Left lung (tissue), 10 donors: Measurements from ENCODE around the gene CHRNB2. TPM values are rescaled to one million over a fixed set of nuclear protein-coding genes. Genes with fewer than 3 reads are reported as not detected.

Experiments used
- ATAC-seq: fragments of 200-7000 bp; cut with Tn5 transposase; one replicate; pipeline ENCODE4 v1.9.1; 2020; ENCODE audit warnings: moderate library complexity
- DNase-seq, 4 donors: peaks; one replicate each; pipeline ENCODE4 v3.0.0-alpha.2; 2013 to 2020
- H3K27ac ChIP-seq, 2 donors: fragments of 200-600 bp; sonication (generic) in 1 of 2; one replicate each; pipeline versions ENCODE4 v1.5.0 to v1.8.0; 2020 to 2021
- H3K27me3 ChIP-seq, 2 donors: fragments of 200-600 bp; sonication (generic) in 1 of 2; one replicate each; pipeline versions ENCODE4 v1.5.0 to v1.8.0; 2020 to 2021
- H3K36me3 ChIP-seq, 2 donors: fragments of 200-600 bp; sonication (generic) in 1 of 2; one replicate each; pipeline versions ENCODE4 v1.5.0 to v1.8.0; 2020 to 2021
- H3K4me1 ChIP-seq, 2 donors: fragments of 200-600 bp; one replicate each; pipeline ENCODE4 v1.8.0; 2021
- H3K4me3 ChIP-seq, 2 donors: fragments of 200-600 bp; sonication (generic) in 1 of 2; one replicate each; pipeline versions ENCODE4 v1.5.0 to v1.8.0; 2020 to 2021; ENCODE audit warnings: mild to moderate bottlenecking in 1 of 2
- H3K9me3 ChIP-seq, 2 donors: fragments of 200-600 bp; sonication (generic) in 1 of 2; one replicate each; pipeline versions ENCODE4 v1.5.0 to v1.8.0; 2020 to 2021
- intact Hi-C, 2 donors: fragments of 100-400 bp; cut with DNase I; formaldehyde crosslinking; loops; one replicate each; pipeline versions ENCODE4 v1.11.2 to v1.14.2; 2022
- polyA plus RNA-seq, 6 donors: library from polyadenylated mRNA; unstranded; fragments of 120-200 nt; gene quantifications; one replicate each; pipeline ENCODE4 v1.2.1, GENCODE V29; 2013; ENCODE audit not compliant: insufficient read length in 6 of 6
- total RNA-seq, 2 donors: library from RNA; stranded (reverse); fragmentation: NEBNext Ultra II Directional; extraction: Animal tissue kit (Norgen Biotek cat#: 25700); gene quantifications; one replicate each; pipeline ENCODE4 v1.2.1, GENCODE V29; 2021
- TF ChIP-seq, protein P1 (sequence below), 2 donors: fragments of 200-600 bp; sonication (generic) in 1 of 2; IDR thresholded peaks; one replicate each; pipeline versions ENCODE4 v1.5.0 to v1.8.0; 2021; ENCODE audit warnings: antibody characterized with exemption in 2 of 2
- donor health status: DM: no; HTN: yes; CAD: no.
- donor health status: DM: no; HTN: no; CAD: no.

CHRNB2 gene
- total and polyA plus RNA-seq, 8 donors = 0.09 to 1.8 (median 0.57) TPM; not detected in 1

DNA sequence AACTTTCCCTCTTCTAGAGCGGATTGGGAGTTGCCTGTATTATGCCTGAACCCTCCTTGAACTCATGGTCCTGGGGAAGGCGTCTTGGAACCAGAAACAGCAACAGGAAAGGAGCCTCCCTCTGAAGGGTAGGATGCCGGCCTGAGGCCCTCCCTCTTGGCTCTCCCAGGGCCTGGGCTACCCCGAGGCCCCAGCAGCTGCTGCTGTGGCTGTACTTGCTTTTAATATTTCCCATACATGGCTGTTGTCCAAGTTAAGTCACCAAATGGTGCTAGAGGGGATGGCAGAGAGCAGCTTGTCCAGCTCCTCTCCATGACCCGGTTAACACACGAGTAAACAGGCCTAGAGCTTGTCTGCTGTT lies 10.5 kb downstream of the CHRNB2 start:
- H3K27me3 ChIP-seq = peaks cover 0 to under 1% of the 10 kb centered on the region in 2 donors
- intact Hi-C loops = no loop called here
- no peak overlapping the region for H3K4me3 ChIP-seq
- H3K27ac ChIP-seq = no peak overlapping the region
- H3K36me3 ChIP-seq = peaks cover 0 to 54% of the 10 kb centered on the region in 2 donors
- DNase-seq (no peak), ATAC-seq (peak; percentile 29)
- H3K4me1 ChIP-seq = peaks cover 0 to 3% of the 10 kb centered on the region in 2 donors
- H3K9me3 ChIP-seq = no peaks in the 10 kb centered on the region
- TF ChIP-seq, protein P1, sequence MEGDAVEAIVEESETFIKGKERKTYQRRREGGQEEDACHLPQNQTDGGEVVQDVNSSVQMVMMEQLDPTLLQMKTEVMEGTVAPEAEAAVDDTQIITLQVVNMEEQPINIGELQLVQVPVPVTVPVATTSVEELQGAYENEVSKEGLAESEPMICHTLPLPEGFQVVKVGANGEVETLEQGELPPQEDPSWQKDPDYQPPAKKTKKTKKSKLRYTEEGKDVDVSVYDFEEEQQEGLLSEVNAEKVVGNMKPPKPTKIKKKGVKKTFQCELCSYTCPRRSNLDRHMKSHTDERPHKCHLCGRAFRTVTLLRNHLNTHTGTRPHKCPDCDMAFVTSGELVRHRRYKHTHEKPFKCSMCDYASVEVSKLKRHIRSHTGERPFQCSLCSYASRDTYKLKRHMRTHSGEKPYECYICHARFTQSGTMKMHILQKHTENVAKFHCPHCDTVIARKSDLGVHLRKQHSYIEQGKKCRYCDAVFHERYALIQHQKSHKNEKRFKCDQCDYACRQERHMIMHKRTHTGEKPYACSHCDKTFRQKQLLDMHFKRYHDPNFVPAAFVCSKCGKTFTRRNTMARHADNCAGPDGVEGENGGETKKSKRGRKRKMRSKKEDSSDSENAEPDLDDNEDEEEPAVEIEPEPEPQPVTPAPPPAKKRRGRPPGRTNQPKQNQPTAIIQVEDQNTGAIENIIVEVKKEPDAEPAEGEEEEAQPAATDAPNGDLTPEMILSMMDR (IDR thresholded peaks at IDR 0.05) = no peak

DNA sequence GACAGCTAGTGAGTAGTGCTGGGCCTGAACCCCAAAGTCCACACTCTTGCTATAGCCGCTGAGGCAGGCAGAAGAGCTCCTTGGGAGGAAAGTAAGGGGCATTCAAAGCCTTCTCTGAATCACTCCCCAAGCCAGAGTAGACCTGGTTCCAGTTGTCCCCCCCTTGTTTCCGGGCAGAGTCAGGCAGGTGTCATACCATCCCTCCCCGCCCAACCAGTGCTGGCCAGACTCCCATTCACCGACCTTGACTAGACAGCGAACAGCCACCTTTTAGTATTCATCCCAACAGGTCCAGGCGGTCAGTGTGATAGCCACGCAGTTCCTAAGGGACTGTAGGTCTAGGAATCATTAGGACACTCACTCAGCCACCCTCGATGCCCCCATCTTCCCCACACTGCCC lies 11.8 kb downstream of the CHRNB2 start:
- Histone ChIP-seq H3K36me3 (peaks cover 0 to 67% of the 10 kb centered on the region in 2 donors), H3K9me3 (no peaks in the 10 kb centered on the region), H3K27me3 (no peaks in the 10 kb centered on the region), H3K4me1 (peaks cover 0 to 3% of the 10 kb centered on the region in 2 donors), H3K27ac (no peak overlapping the region), H3K4me3 (no peak overlapping the region)
- TF ChIP-seq, protein P1 (IDR thresholded peaks at IDR 0.05) = no peak
- no peak for DNase-seq
- intact Hi-C loops = no loop called here
- ATAC-seq = no peak

DNA sequence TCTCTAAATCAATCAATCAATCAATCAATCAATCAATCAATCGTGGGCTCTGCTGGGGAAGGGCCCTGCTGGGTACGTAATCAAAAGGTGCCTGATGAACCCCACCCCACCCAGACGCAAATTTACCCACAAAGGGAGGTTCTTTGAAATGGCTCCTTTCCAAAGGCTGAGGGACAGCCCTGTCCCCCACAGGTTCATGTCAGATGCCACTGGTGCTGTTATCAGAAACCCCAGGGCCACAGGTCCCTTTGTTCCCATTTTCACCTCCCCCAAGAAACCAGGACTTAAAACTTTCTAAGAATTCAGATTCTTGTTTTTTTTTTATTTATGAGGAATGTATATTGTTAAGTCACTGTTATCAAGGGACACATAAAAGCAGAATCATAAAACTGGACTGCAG lies 14.2 kb downstream of the CHRNB2 start:
- Histone ChIP-seq H3K4me3 (no peak overlapping the region), H3K9me3 (no peaks in the 10 kb centered on the region), H3K27me3 (no peaks in the 10 kb centered on the region), H3K4me1 (peaks cover 0 to 3% of the 10 kb centered on the region in 2 donors), H3K36me3 (peaks cover 6 to 91% of the 10 kb centered on the region in 2 donors), H3K27ac (no peak overlapping the region)
- DNase-seq (no peak), ATAC-seq (no peak)
- TF ChIP-seq, protein P1 (IDR thresholded peaks at IDR 0.05) = no peak
- intact Hi-C loops = no loop called here

DNA sequence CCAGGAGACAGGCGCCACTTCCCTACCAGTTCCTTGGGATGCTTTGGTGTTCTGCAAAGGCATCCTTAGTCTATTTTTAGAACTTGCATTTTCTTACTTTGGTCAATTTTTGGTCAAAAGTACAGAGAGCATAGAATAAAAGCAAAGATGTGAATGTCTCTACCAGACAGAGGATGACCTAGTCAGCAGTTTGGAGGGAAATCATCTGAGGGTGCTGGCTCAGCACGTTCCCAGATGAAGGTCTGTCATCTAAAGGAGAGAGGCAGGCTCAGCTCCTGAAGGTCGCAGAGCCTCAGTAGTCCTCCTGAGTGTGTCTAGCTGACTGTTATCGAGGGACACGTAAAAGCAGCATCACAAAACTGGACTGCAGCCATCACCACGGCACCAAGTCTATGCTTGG lies 15.3 kb downstream of the CHRNB2 start:
- no peak overlapping the region for H3K27ac ChIP-seq
- H3K36me3 ChIP-seq = peaks cover 6 to 100% of the 10 kb centered on the region in 2 donors
- H3K27me3 ChIP-seq = no peaks in the 10 kb centered on the region
- intact Hi-C loops = no loop called here
- no peaks in the 10 kb centered on the region for H3K9me3 ChIP-seq
- TF ChIP-seq, protein P1 (IDR thresholded peaks at IDR 0.05) = no peak
- DNase-seq (no peak), ATAC-seq (no peak)
- no peak overlapping the region for H3K4me3 ChIP-seq
- H3K4me1 ChIP-seq = peaks cover 0 to 3% of the 10 kb centered on the region in 2 donors

DNA sequence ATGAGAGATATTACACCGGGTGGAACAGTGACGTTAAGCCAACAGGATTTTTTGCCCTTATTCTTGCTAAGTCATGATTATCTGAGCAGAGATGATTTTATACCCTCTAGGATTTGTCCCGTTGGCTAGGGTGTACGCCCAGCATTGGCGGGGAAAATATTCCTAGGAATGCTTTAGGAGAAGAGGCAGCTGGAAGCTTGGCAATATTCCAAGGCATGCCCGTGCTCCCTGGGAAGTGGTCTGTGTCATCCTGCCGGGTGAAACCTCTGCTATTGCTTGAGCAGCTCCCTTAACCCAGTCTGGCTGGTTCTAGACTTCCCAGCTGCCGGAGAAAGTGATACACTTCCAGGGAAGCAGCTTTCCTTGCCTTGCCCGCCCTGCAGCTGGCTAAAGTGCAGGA lies 16.2 kb downstream of the CHRNB2 start:
- TF ChIP-seq, protein P1 (IDR thresholded peaks at IDR 0.05) = no peak
- no peaks in the 10 kb centered on the region for H3K4me1 ChIP-seq
- no peaks in the 10 kb centered on the region for H3K27me3 ChIP-seq
- no peaks in the 10 kb centered on the region for H3K9me3 ChIP-seq
- no peak overlapping the region for H3K4me3 ChIP-seq
- ATAC-seq = no peak
- DNase-seq = peak in 2 of 4 donors; percentile 17 to 46
- H3K36me3 ChIP-seq = peaks cover 6 to 100% of the 10 kb centered on the region in 2 donors
- H3K27ac ChIP-seq = no peak overlapping the region
- intact Hi-C loops = no loop called here
